H1 (cell line): ENCODE measurements around the gene DLX5. TPM values are rescaled to one million over a fixed set of nuclear protein-coding genes. Genes with fewer than 3 reads are reported as not detected.
"Not testable (repeated sequence)": the region's sequence is repeated elsewhere in the genome, so short reads cannot be mapped to it uniquely, and the experiment has no call there.

Experiments used
- CTCF ChIA-PET: fragments of 300-600 bp; sonication (Branson Sonifier 250); formaldehyde crosslinking; loops from one replicate; lab custom pipeline; 2021; ENCODE audit not compliant: partially characterized antibody; lab: Charles Lee
- POLR2A ChIA-PET: fragments of 300-600 bp; sonication (Branson Sonifier 250); formaldehyde crosslinking; loops from one replicate; lab custom pipeline; 2021; ENCODE audit warnings: inconsistent platforms; ENCODE audit not compliant: partially characterized antibody; lab: Charles Lee
- DNase-seq, 2 experiments: peaks; one replicate each; pipeline versions ENCODE4 v3.0.0 to v3.0.0-alpha.2; 2010 to 2022; ENCODE audit warnings: low spot score in 2 of 2, low read depth in 1 of 2, mixed read lengths in 1 of 2
- FAIRE-seq: peaks from 2 replicates; lab custom pipeline; 2011; peaks lifted over from hg19 to GRCh38; lab: Jason Lieb, UNC
- H2AFZ ChIP-seq: 2 replicates; pipeline ENCODE4 v1.8.1; 2012; ENCODE audit warnings: low read length, inconsistent platforms
- H2AK5ac ChIP-seq: 2 replicates; pipeline ENCODE4 v1.6.1; 2013; ENCODE audit warnings: low read depth, low read length
- H2BK120ac ChIP-seq: replicated peaks from 2 replicates; pipeline ENCODE3; 2013; ENCODE audit warnings: low read depth, low read length, inconsistent platforms
- H2BK12ac ChIP-seq: 2 replicates; pipeline ENCODE4 v1.6.1; 2013; ENCODE audit warnings: low read depth, low read length
- H2BK15ac ChIP-seq: 2 replicates; pipeline ENCODE4 v1.6.1; 2013; ENCODE audit warnings: low read length
- H2BK20ac ChIP-seq: 2 replicates; pipeline ENCODE4 v1.6.1; 2013; ENCODE audit warnings: low read length
- H2BK5ac ChIP-seq: 2 replicates; pipeline ENCODE4 v1.6.1; 2013; ENCODE audit warnings: low read depth, low read length
- H3K14ac ChIP-seq: 2 replicates; pipeline ENCODE4 v1.6.1; 2013; ENCODE audit warnings: inconsistent platforms; ENCODE audit not compliant: insufficient read length
- H3K18ac ChIP-seq: 2 replicates; pipeline ENCODE4 v1.6.1; 2013; ENCODE audit warnings: low read length; ENCODE audit errors: extremely low read depth
- H3K23ac ChIP-seq: 2 replicates; pipeline ENCODE4 v1.6.1; 2013; ENCODE audit warnings: inconsistent platforms; ENCODE audit not compliant: insufficient read length
- H3K23me2 ChIP-seq: 2 replicates; pipeline ENCODE4 v1.6.1; 2013; ENCODE audit warnings: low read depth, low read length
- H3K27ac ChIP-seq: 2 replicates; pipeline ENCODE4 v1.6.1; 2011; ENCODE audit warnings: low read depth, low read length, inconsistent platforms
- H3K27me3 ChIP-seq, 4 experiments: replicated peaks in 1 of 4; 1 replicate in 1 of 4; 2 replicates in 3 of 4; pipeline versions ENCODE4 v1.6.1 to v1.8.1; 2011 to 2013; ENCODE audit warnings: low read length in 3 of 4, mild to moderate bottlenecking in 3 of 4, inconsistent platforms in 2 of 4, mixed read lengths in 2 of 4, moderate library complexity in 1 of 4; ENCODE audit not compliant: control insufficient read depth in 3 of 4, insufficient read depth in 3 of 4; ENCODE audit errors: extremely low read depth in 1 of 4
- H3K36me3 ChIP-seq, 4 experiments: 2 replicates each; pipeline versions ENCODE4 v1.6.1 to v1.8.1; 2011 to 2013; ENCODE audit warnings: mild to moderate bottlenecking in 4 of 4, low read length in 3 of 4, moderate library complexity in 2 of 4, control low read depth in 1 of 4, inconsistent platforms in 1 of 4; ENCODE audit not compliant: insufficient read depth in 4 of 4, control insufficient read depth in 2 of 4
- H3K4ac ChIP-seq: replicated peaks from 2 replicates; pipeline ENCODE3; 2013; ENCODE audit warnings: low read length, low read depth, mixed read lengths, inconsistent platforms; ENCODE audit not compliant: insufficient read length
- H3K4me1 ChIP-seq, 4 experiments: replicated peaks in 1 of 4; 1 replicate in 1 of 4; 2 replicates in 3 of 4; pipeline versions ENCODE4 v1.6.1 to v1.8.1; 2011 to 2013; ENCODE audit warnings: low read length in 3 of 4, inconsistent platforms in 2 of 4, mixed read lengths in 1 of 4; ENCODE audit not compliant: insufficient read depth in 4 of 4, control insufficient read depth in 3 of 4
- H3K4me2 ChIP-seq, 2 experiments: 2 replicates each; pipeline versions ENCODE4 v1.6.1 to v1.8.1; 2011 to 2013; ENCODE audit warnings: low read depth in 2 of 2, low read length in 2 of 2, control low read depth in 1 of 2, inconsistent platforms in 1 of 2, mild to moderate bottlenecking in 1 of 2; ENCODE audit not compliant: insufficient read depth in 1 of 2
- H3K4me3 ChIP-seq, 4 experiments: fragments of 200-600, 300-600 bp in 1 of 4; sonication (generic), shearing (Covaris generic), sonication (Bioruptor Twin) in 1 of 4; 2 replicates each; pipeline versions ENCODE4 v1.5.1 to v1.8.1; 2011 to 2016; ENCODE audit warnings: low read length in 4 of 4, low read depth in 3 of 4, control low read depth in 2 of 4, inconsistent platforms in 2 of 4, mild to moderate bottlenecking in 2 of 4, mixed read lengths in 1 of 4, moderate library complexity in 1 of 4; ENCODE audit not compliant: insufficient read depth in 2 of 4; ENCODE audit errors: extremely low read depth in 1 of 4
- H3K56ac ChIP-seq: replicated peaks from 2 replicates; pipeline ENCODE3; 2013; ENCODE audit warnings: low read depth, mild to moderate bottlenecking, mixed read lengths, low read length, inconsistent platforms; ENCODE audit not compliant: insufficient read length
- H3K79me1 ChIP-seq: 2 replicates; pipeline ENCODE4 v1.6.1; 2013; ENCODE audit warnings: low read depth, low read length, control low read depth
- H3K79me2 ChIP-seq, 2 experiments: 2 replicates each; pipeline versions ENCODE4 v1.6.1 to v1.8.1; 2012 to 2013; ENCODE audit warnings: low read length in 2 of 2, mild to moderate bottlenecking in 2 of 2, inconsistent platforms in 1 of 2; ENCODE audit not compliant: insufficient read depth in 2 of 2, control insufficient read depth in 1 of 2
- H3K9ac ChIP-seq, 4 experiments: replicated peaks in 1 of 4; 1 replicate in 1 of 4; 2 replicates in 3 of 4; pipeline versions ENCODE4 v1.6.1 to v1.8.1; 2011 to 2013; ENCODE audit warnings: low read depth in 3 of 4, low read length in 3 of 4, control low read depth in 2 of 4, mild to moderate bottlenecking in 2 of 4, moderate library complexity in 2 of 4, inconsistent platforms in 1 of 4; ENCODE audit errors: extremely low read depth in 1 of 4
- H3K9me3 ChIP-seq, 2 experiments: 2 replicates each; pipeline versions ENCODE4 v1.6.1 to v1.8.1; 2012 to 2013; ENCODE audit warnings: mild to moderate bottlenecking in 2 of 2, moderate library complexity in 2 of 2, control low read depth in 1 of 2, inconsistent platforms in 1 of 2, low read depth in 1 of 2, low read length in 1 of 2, mixed read lengths in 1 of 2; ENCODE audit not compliant: insufficient read depth in 2 of 2
- H4K20me1 ChIP-seq, 2 experiments: replicated peaks in 1 of 2; 2 replicates each; pipeline versions ENCODE3 to v1.8.1; 2011 to 2013; ENCODE audit warnings: inconsistent platforms in 2 of 2, low read length in 2 of 2, mild to moderate bottlenecking in 1 of 2; ENCODE audit not compliant: insufficient read depth in 2 of 2, control insufficient read depth in 1 of 2
- H4K5ac ChIP-seq: 2 replicates; pipeline ENCODE4 v1.6.1; 2013; ENCODE audit warnings: low read length, low read depth, mixed read lengths, inconsistent platforms; ENCODE audit not compliant: insufficient read length
- H4K8ac ChIP-seq: 2 replicates; pipeline ENCODE4 v1.8.0; 2013; ENCODE audit warnings: mild to moderate bottlenecking, moderate library complexity, low read length, inconsistent platforms; ENCODE audit not compliant: insufficient read depth; ENCODE audit errors: extremely low read depth
- H4K91ac ChIP-seq: replicated peaks from 2 replicates; pipeline ENCODE3; 2013; ENCODE audit warnings: low read length, mixed read lengths, inconsistent platforms; ENCODE audit not compliant: insufficient read length
- PHF8 ChIP-seq: fragments of 200-600 bp; sonication (generic); conservative IDR thresholded peaks from 2 replicates; pipeline ENCODE4 v1.7.1; 2012; ENCODE audit warnings: low read depth, mild to moderate bottlenecking, inconsistent platforms, low read length, moderate library complexity
- WGBS, 2 experiments: shearing (Covaris generic) in 1 of 2; methylation state at CpG; one replicate each; pipeline versions ENCODE4 v1.1.6 to v1.1.7; 2013 to 2015; ENCODE audit warnings: low lambda C conversion rate in 2 of 2, mixed read lengths in 2 of 2, inconsistent platforms in 1 of 2, low coverage in 1 of 2, missing lambda C conversion rate in 1 of 2; ENCODE audit not compliant: insufficient replicate concordance in 2 of 2, insufficient coverage in 1 of 2, insufficient read length in 1 of 2; ENCODE audit errors: extremely low coverage in 1 of 2, missing lambda C conversion rate in 1 of 2; 5-methylcytosine and 5-hydroxymethylcytosine counted together
- polyA plus RNA-seq, 7 experiments: library from polyadenylated mRNA; depleted of rRNA in 3 of 7; stranded (reverse) in 5 of 7; unstranded in 2 of 7; fragments of >200 nt in 5 of 7; fragments of 200-250 nt in 2 of 7; gene quantifications; 1 replicate in 5 of 7; 2 replicates in 1 of 7; 4 replicates in 1 of 7; pipeline versions ENCODE4 v1.2.1 to v1.2.3, GENCODE V29; 2011 to 2013; ENCODE audit warnings: missing spikeins in 2 of 7, mixed read lengths in 2 of 7
- total RNA-seq: library from RNA; stranded (reverse); fragmentation: NEBNext Ultra II Directional; extraction: Animal tissue kit (Norgen Biotek cat#: 25700); gene quantifications from 2 replicates; pipeline ENCODE4 v1.2.1, GENCODE V29; 2021

The DLX5 gene
- total and polyA plus RNA-seq, 2 of the 8 experiments (the other 6 are each of a cell fraction or from before 2014, with no cell fraction given): not detected

DNA sequence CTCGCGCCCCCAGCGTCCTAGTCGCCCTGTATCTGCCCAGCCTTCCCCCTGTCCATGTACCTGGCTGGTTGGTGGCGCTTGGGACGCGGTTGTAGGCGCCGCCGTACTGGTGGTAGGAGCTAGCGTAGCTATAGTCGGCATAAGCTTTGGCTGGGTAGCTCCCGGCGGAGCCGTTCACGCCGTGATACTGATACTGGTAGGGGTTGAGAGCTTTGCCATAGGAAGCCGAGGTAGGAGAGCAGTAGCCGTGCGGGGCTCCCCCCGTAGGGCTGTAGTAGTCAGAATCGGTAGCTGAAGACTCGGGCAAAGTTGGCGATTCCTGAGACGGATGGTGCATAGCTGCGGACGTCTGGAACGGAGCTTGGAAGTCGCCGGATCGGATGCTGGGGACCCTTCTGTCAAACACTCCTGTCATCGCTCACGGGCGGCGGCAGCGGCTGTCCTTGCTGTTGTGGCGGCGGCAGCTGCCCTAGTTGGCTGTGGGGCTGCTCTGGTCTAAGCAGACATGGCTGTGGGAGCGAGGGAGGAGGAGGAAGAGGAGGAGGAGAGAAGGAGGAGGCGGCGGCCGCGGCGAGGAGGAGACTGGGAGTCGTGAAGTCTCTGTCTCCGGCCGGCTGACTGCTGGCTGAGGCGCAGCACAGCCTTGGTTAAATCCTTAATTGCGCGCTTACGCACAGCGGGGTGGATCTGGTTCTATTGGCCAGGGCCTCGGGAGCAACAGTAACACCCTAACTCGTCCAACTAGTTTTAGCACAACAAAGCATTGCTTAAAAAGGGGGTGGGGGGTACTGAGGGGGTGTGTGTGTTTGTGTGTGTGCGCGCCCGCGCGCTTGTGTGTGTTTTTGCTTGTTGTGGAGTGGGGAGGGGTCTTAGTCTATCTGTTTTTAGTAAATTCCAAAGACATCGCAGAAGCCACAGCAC lies at the start of gene DLX5 (continued):
- no peak for TF ChIP-seq PHF8

DNA sequence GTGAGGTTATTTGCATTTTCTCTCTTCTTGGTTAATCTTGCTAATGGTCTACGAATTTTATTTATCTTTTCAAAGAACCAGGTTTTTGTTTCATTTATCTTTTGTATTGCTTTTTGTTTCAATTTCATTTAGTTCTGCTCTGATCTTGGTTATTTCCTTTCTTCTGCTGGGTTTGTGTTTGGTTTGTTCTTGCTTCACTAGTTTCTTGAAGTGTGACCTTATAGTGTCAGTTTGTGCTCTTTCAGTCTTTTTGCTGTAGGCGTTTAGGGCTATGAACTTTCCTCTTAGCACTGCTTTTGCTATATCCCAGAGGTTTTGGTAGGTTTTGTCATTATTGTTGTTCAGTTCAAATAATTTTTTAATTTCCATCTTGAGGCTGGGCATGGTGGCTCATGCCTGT lies 47.4 kb upstream of the DLX5 start:
- H2AFZ ChIP-seq, H3K27ac ChIP-seq, H2BK5ac ChIP-seq, H3K4me1 ChIP-seq, H2AK5ac ChIP-seq, DNase-seq, H3K56ac ChIP-seq, H3K23me2 ChIP-seq, H3K4me2 ChIP-seq, H2BK120ac ChIP-seq, H2BK15ac ChIP-seq, H3K79me2 ChIP-seq, H3K9ac ChIP-seq, H3K79me1 ChIP-seq, POLR2A ChIA-PET, H3K14ac ChIP-seq, H2BK20ac ChIP-seq, H3K36me3 ChIP-seq, H2BK12ac ChIP-seq, H3K18ac ChIP-seq, H3K4ac ChIP-seq, H4K8ac ChIP-seq, H4K5ac ChIP-seq, H3K4me3 ChIP-seq, H4K91ac ChIP-seq, FAIRE-seq, H3K23ac ChIP-seq, H3K27me3 ChIP-seq, H4K20me1 ChIP-seq: not testable (repeated sequence)
- peaks cover 5 to 12% of the 10 kb centered on the region in 2 experiments; a peak in 3 of 4 replicates for H3K9me3 ChIP-seq
- WGBS, 2 experiments: 84% methylated on average over 2 of the region's 2 CpGs; no CpG with 5 or more reads in 1 of the 2 experiments
- CTCF ChIA-PET: interaction anchor here (1.9 kb wide), 1 partner anchor 45 kb away, joined by 5 read pairs; no protein-coding TSS in a partner anchor
